Stimulated activated CD8-positive, alpha-beta memory T cell treated with anti-CD3 and anti-CD28 coated beads, Interleukin-12 subunit alpha, Interleukin-12 subunit beta, amount 100 ng/mL, for 24 hours (primary cell): Measurements from ENCODE around the gene VWA7.
A peak's percentile ranks its signal among the peaks of the same experiment; 100 is the strongest.
"Not testable (repeated sequence)": the region's sequence is repeated elsewhere in the genome, so short reads cannot be mapped to it uniquely, and the experiment has no call there.

ENCODE experiments used
- DNase-seq: peaks from one replicate; pipeline ENCODE4 v3.0.0-alpha.2; 2020; ENCODE audit errors: extremely low read depth

Gene VWA7

GRCh38 chr6:31776989-31777666, at the start of gene VWA7:
VWA7 (minus strand) TSS chr6:31777328; CDS start chr6:31776779, 549 bp downstream.
- peak; percentile 40 for DNase-seq

GRCh38 chr6:31826793-31827285, 49.7 kb upstream of the VWA7 start:
- DNase-seq, result no peak

- no peak for DNase-seq
These were observed 48.4 kb upstream of the VWA7 start for GRCh38 chr6:31825553-31825952.

GRCh38 chr6:31823592-31824196, 46.6 kb upstream of the VWA7 start:
- not testable (repeated sequence) for DNase-seq

GRCh38 chr6:31822036-31822821, 45.1 kb upstream of the VWA7 start:
- DNase-seq, result no peak

GRCh38 chr6:31821301-31822035, 44.3 kb upstream of the VWA7 start:
- no peak for DNase-seq

GRCh38 chr6:31820399-31820798, 43.3 kb upstream of the VWA7 start:
- DNase-seq, result not testable (repeated sequence)

- DNase-seq, result no peak
These were observed 42.8 kb upstream of the VWA7 start for GRCh38 chr6:31819871-31820299.

- DNase-seq, result not testable (repeated sequence)
These were observed 40.9 kb upstream of the VWA7 start for GRCh38 chr6:31817929-31818511.

GRCh38 chr6:31817133-31817928, 40.2 kb upstream of the VWA7 start:
- DNase-seq, result not testable (repeated sequence)

- no peak for DNase-seq
These were observed 38.1 kb upstream of the VWA7 start, which contains the start of the genes HSPA1A and HSPA1L for GRCh38 chr6:31815025-31815838. HSPA1A (plus strand) TSS chr6:31815543; CDS start chr6:31815757, 214 bp downstream. HSPA1L (minus strand) TSS chr6:31815283; CDS start chr6:31811972, 3,311 bp downstream.

- DNase-seq, result no peak
These were observed 37.5 kb upstream of the VWA7 start for GRCh38 chr6:31814677-31815024.

GRCh38 chr6:31813465-31813849, 36.3 kb upstream of the VWA7 start:
- no peak for DNase-seq

- no peak for DNase-seq
These were observed 34.5 kb upstream of the VWA7 start for GRCh38 chr6:31811645-31812044.

- DNase-seq, result not testable (repeated sequence)
These were observed 31.5 kb upstream of the VWA7 start for GRCh38 chr6:31808599-31808998.

- peak; percentile 98 for DNase-seq
These were observed 29.5 kb upstream of the VWA7 start, which contains the start of gene LSM2 for GRCh38 chr6:31806470-31807272. LSM2 (minus strand) TSS chr6:31806966; CDS start chr6:31806757, 209 bp downstream.

GRCh38 chr6:31805939-31806469, 28.9 kb upstream of the VWA7 start:
- no peak for DNase-seq
